ENCODE results near the gene AMD1.
A peak's percentile ranks its signal among the peaks of the same experiment; 100 is the strongest.
"Not testable (repeated sequence)": the region's sequence is repeated elsewhere in the genome, so short reads cannot be mapped to it uniquely, and the experiment has no call there.

AMD1 gene

GRCh38 chr6:110873981-110874879 lies at the start of gene AMD1:
TSS of gene AMD1 (plus strand) at chr6:110874785. CDS start at chr6:110875106, 321 bp downstream.
- TF ChIP-seq CTCF (conservative IDR thresholded peaks at IDR 0.05; ENCODE audit: low read depth, low read length) = no peak
- peak; percentile 99 for DNase-seq (ENCODE audit: low read depth)
- peak within 1 kb of the TSS; percentile 82 for H3K4me3 ChIP-seq (ENCODE audit: low read depth, low read length)

- H3K4me3 ChIP-seq (ENCODE audit: low read depth, low read length) = no peak overlapping the region
- DNase-seq (ENCODE audit: low read depth) = no peak
Measured at GRCh38 chr6:110826236-110827129, 48.1 kb upstream of the AMD1 start.

GRCh38 chr6:110828396-110828795 lies 46.2 kb upstream of the AMD1 start:
- no peak overlapping the region for H3K4me3 ChIP-seq (ENCODE audit: low read depth, low read length)
- TF ChIP-seq CTCF (conservative IDR thresholded peaks at IDR 0.05; ENCODE audit: low read depth, low read length) = no peak
- no peak for DNase-seq (ENCODE audit: low read depth)

More at GRCh38 chr6:110826236-110827129, 48.1 kb upstream of the AMD1 start:
- no peak for TF ChIP-seq CTCF (conservative IDR thresholded peaks at IDR 0.05; ENCODE audit: low read depth, low read length)

- no peak for TF ChIP-seq CTCF (conservative IDR thresholded peaks at IDR 0.05; ENCODE audit: low read depth, low read length)
- no peak overlapping the region for H3K4me3 ChIP-seq (ENCODE audit: low read depth, low read length)
- no peak for DNase-seq (ENCODE audit: low read depth)
Measured at GRCh38 chr6:110831405-110831804, 43.2 kb upstream of the AMD1 start.

- DNase-seq (ENCODE audit: low read depth) = no peak
- TF ChIP-seq CTCF (conservative IDR thresholded peaks at IDR 0.05; ENCODE audit: low read depth, low read length) = no peak
- no peak overlapping the region for H3K4me3 ChIP-seq (ENCODE audit: low read depth, low read length)
Measured at GRCh38 chr6:110833831-110834230, 40.8 kb upstream of the AMD1 start.

- not testable (repeated sequence) for DNase-seq (ENCODE audit: low read depth); H3K4me3 ChIP-seq (ENCODE audit: low read depth, low read length)
Measured at GRCh38 chr6:110835751-110836150, 38.8 kb upstream of the AMD1 start.

GRCh38 chr6:110841266-110841665 lies 33.3 kb upstream of the AMD1 start:
- TF ChIP-seq CTCF (conservative IDR thresholded peaks at IDR 0.05; ENCODE audit: low read depth, low read length) = no peak
- no peak for DNase-seq (ENCODE audit: low read depth)
- no peak overlapping the region for H3K4me3 ChIP-seq (ENCODE audit: low read depth, low read length)
